MCF 10A (cell line): ENCODE results near the gene ARHGAP10. TPM values are rescaled to one million over a fixed set of nuclear protein-coding genes. Genes with fewer than 3 reads are reported as not detected.
"Not testable (repeated sequence)": the region's sequence is repeated elsewhere in the genome, so short reads cannot be mapped to it uniquely, and the experiment has no call there.

ENCODE experiments used
- BruUV-seq: library from RNA; stranded (reverse); fragments of 400-500 nt; replicated peaks from 2 replicates; lab custom pipeline; 2021; lab: Mats Ljungman, UMichigan
- CTCF ChIA-PET: fragments of 300-600 bp; sonication (Branson Sonifier 250); formaldehyde crosslinking; extraction: SDS; loops from one replicate; lab custom pipeline; 2021; ENCODE audit warnings: antibody characterized with exemption, inconsistent platforms; lab: Yijun Ruan, JAX
- POLR2A ChIA-PET: fragments of 300-600, 350-650 bp; sonication (Branson Sonifier 250); formaldehyde crosslinking; extraction: SDS; loops from one replicate; lab custom pipeline; 2020; ENCODE audit warnings: antibody characterized with exemption, inconsistent platforms; lab: Yijun Ruan, JAX
- DNase-seq: peaks from one replicate; pipeline ENCODE4 v3.0.0-alpha.2; 2018; ENCODE audit not compliant: unreplicated experiment
- H3K27ac Mint-ChIP-seq: one replicate; pipeline ENCODE4 v1.8.0; 2022; ENCODE audit warnings: mild to moderate bottlenecking, low read depth, mixed read lengths; ENCODE audit not compliant: unreplicated experiment
- H3K27me3 Mint-ChIP-seq: one replicate; pipeline ENCODE4 v1.8.0; 2022; ENCODE audit warnings: mixed read lengths; ENCODE audit not compliant: insufficient read depth, unreplicated experiment
- H3K36me3 Mint-ChIP-seq: one replicate; pipeline ENCODE4 v1.8.0; 2022; ENCODE audit warnings: mild to moderate bottlenecking, moderate library complexity, mixed read lengths; ENCODE audit not compliant: insufficient read depth, unreplicated experiment
- H3K4me1 Mint-ChIP-seq: one replicate; pipeline ENCODE4 v1.8.0; 2022; ENCODE audit warnings: mixed read lengths; ENCODE audit not compliant: insufficient read depth, unreplicated experiment
- H3K4me3 Mint-ChIP-seq: one replicate; pipeline ENCODE4 v1.8.0; 2022; ENCODE audit warnings: mild to moderate bottlenecking, moderate library complexity, mixed read lengths; ENCODE audit not compliant: unreplicated experiment
- H3K9me3 Mint-ChIP-seq: one replicate; pipeline ENCODE4 v1.8.0; 2022; ENCODE audit warnings: mixed read lengths; ENCODE audit not compliant: unreplicated experiment
- intact Hi-C: fragments of 100-400 bp; cut with micrococcal nuclease; formaldehyde crosslinking; loops from 2 replicates; pipeline ENCODE4 v1.14.1; 2022
- total RNA-seq: library from RNA; stranded (reverse); gene quantifications from 2 replicates; pipeline ENCODE4 v1.2.3, GENCODE V29; 2022
- TF ChIP-seq, protein P1 (sequence below): fragments of 200-600 bp; IDR thresholded peaks from one replicate; pipeline ENCODE4 v1.8.0; 2022; ENCODE audit warnings: antibody characterized with exemption, mild to moderate bottlenecking; ENCODE audit not compliant: unreplicated experiment

ARHGAP10 gene
- total RNA-seq, 1 experiment from 2014 or later, result 22.4 TPM

- POLR2A ChIA-PET, result no interaction called here
- CTCF ChIA-PET, result interaction anchor here (6.4 kb wide), 1 partner anchor 14 kb away, joined by 73 read pairs; no protein-coding TSS in a partner anchor
- Mint-ChIP-seq H3K4me1 (no peaks in the 10 kb centered on the region), H3K4me3 (no peak overlapping the region), H3K27me3 (no peaks in the 10 kb centered on the region), H3K36me3 (peaks cover 57% of the 10 kb centered on the region), H3K9me3 (peaks cover 5% of the 10 kb centered on the region), H3K27ac (no peak overlapping the region)
- TF ChIP-seq, protein P1, sequence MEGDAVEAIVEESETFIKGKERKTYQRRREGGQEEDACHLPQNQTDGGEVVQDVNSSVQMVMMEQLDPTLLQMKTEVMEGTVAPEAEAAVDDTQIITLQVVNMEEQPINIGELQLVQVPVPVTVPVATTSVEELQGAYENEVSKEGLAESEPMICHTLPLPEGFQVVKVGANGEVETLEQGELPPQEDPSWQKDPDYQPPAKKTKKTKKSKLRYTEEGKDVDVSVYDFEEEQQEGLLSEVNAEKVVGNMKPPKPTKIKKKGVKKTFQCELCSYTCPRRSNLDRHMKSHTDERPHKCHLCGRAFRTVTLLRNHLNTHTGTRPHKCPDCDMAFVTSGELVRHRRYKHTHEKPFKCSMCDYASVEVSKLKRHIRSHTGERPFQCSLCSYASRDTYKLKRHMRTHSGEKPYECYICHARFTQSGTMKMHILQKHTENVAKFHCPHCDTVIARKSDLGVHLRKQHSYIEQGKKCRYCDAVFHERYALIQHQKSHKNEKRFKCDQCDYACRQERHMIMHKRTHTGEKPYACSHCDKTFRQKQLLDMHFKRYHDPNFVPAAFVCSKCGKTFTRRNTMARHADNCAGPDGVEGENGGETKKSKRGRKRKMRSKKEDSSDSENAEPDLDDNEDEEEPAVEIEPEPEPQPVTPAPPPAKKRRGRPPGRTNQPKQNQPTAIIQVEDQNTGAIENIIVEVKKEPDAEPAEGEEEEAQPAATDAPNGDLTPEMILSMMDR, result no peak
- BruUV-seq, result no TSS peak
- intact Hi-C loops, result no loop called here
- DNase-seq, result no peak
Measured at GRCh38 chr4:147879676-147880075, 147.8 kb downstream of the ARHGAP10 start.

DNA sequence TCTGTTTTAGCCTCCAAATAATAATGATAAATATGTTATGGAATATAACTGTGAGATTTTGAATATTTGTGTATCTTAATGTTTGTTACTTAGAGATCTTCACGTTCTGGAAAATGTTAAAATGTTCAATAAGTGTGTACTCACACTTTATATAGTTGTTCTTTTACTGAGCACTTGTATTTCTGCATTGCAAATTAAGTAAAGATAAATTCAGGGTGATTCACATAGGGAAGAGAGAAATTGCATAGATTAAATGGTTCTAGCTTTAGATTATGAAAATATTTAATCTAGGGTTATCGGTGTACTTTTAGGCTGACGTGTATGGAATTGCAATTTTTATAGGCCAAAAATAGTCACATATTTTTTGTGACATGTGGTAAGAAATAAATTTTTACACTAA lies 148.6 kb downstream of the ARHGAP10 start:
- Mint-ChIP-seq H3K36me3 (peaks cover 50% of the 10 kb centered on the region), H3K4me3 (no peak overlapping the region), H3K27me3 (no peaks in the 10 kb centered on the region), H3K9me3 (peaks cover 13% of the 10 kb centered on the region), H3K27ac (no peak overlapping the region), H3K4me1 (no peaks in the 10 kb centered on the region)
- TF ChIP-seq, protein P1, result no peak
- BruUV-seq, result no TSS peak
- POLR2A ChIA-PET, result interaction anchor here (0.7 kb wide), 1 partner anchor 166 kb away, joined by 3 read pairs; no protein-coding TSS in a partner anchor
- intact Hi-C loops, result no loop called here
- DNase-seq, result no peak
- CTCF ChIA-PET, result interaction anchor here (1.4 to 6.4 kb wide), 2 partner anchors 15 to 173 kb away, joined by 3 to 73 read pairs; no protein-coding TSS in a partner anchor

- ChIA-PET CTCF (interaction anchor here (0.6 to 5.0 kb wide), 3 partner anchors 18 to 177 kb away, joined by 3 to 28 read pairs (median 3); no protein-coding TSS in a partner anchor), POLR2A (no interaction called here)
- no peak overlapping the region for H3K4me3 Mint-ChIP-seq
- H3K27ac Mint-ChIP-seq, result no peak overlapping the region
- H3K27me3 Mint-ChIP-seq, result no peaks in the 10 kb centered on the region
- peaks cover 77% of the 10 kb centered on the region for H3K36me3 Mint-ChIP-seq
- peaks cover 15% of the 10 kb centered on the region for H3K9me3 Mint-ChIP-seq
- TF ChIP-seq, protein P1, result no peak
- no TSS peak for BruUV-seq
- intact Hi-C loops, result no loop called here
- no peaks in the 10 kb centered on the region for H3K4me1 Mint-ChIP-seq
- DNase-seq, result no peak
Measured at GRCh38 chr4:147884536-147884935, 152.6 kb downstream of the ARHGAP10 start.

GRCh38 chr4:147885216-147885615 lies 153.3 kb downstream of the ARHGAP10 start:
- POLR2A ChIA-PET, DNase-seq, H3K27me3 Mint-ChIP-seq, H3K4me1 Mint-ChIP-seq, intact Hi-C loops, H3K4me3 Mint-ChIP-seq, BruUV-seq, H3K27ac Mint-ChIP-seq: not testable (repeated sequence)
- Mint-ChIP-seq H3K9me3 (peaks cover 15% of the 10 kb centered on the region), H3K36me3 (peaks cover 70% of the 10 kb centered on the region)
- CTCF ChIA-PET, result interaction anchor here (0.9 to 5.0 kb wide), 2 partner anchors 18 to 195 kb away, joined by 4 to 28 read pairs; no protein-coding TSS in a partner anchor
